ENCODE data around the gene S100A9. TPM values are rescaled to one million over a fixed set of nuclear protein-coding genes. Genes with fewer than 3 reads are reported as not detected.

The S100A9 gene
- polyA plus RNA-seq, 1 donor from 2014 or later, result not detected

GRCh38 chr1:153389401-153389800, 31.7 kb downstream of the S100A9 start:
- H3K79me2 ChIP-seq (replicated peaks; ENCODE audit: insufficient read depth, low read length), result no peaks in the 10 kb centered on the region
- no peaks in the 10 kb centered on the region for H3K36me3 ChIP-seq (ENCODE audit: insufficient read depth, low read length)
- TF ChIP-seq EZH2 (IDR thresholded peaks at IDR 0.05; ENCODE audit: borderline replicate concordance, insufficient read depth, low read length, poor library complexity, severe bottlenecking) (no peak), MXI1 (conservative IDR thresholded peaks at IDR 0.05; ENCODE audit: poor library complexity, severe bottlenecking) (no peak), TAF1 (IDR thresholded peaks at IDR 0.05; ENCODE audit: low read depth) (no peak), EP300 (conservative IDR thresholded peaks at IDR 0.05; ENCODE audit: poor library complexity, severe bottlenecking) (no peak), SMC3 (conservative IDR thresholded peaks at IDR 0.05; ENCODE audit: poor library complexity) (no peak), RAD21 (conservative IDR thresholded peaks at IDR 0.05) (no peak), POLR2AphosphoS5 (IDR thresholded peaks at IDR 0.05) (no peak), REST (IDR thresholded peaks at IDR 0.05; ENCODE audit: borderline replicate concordance) (no peak)
- TF ChIP-seq, protein P1, sequence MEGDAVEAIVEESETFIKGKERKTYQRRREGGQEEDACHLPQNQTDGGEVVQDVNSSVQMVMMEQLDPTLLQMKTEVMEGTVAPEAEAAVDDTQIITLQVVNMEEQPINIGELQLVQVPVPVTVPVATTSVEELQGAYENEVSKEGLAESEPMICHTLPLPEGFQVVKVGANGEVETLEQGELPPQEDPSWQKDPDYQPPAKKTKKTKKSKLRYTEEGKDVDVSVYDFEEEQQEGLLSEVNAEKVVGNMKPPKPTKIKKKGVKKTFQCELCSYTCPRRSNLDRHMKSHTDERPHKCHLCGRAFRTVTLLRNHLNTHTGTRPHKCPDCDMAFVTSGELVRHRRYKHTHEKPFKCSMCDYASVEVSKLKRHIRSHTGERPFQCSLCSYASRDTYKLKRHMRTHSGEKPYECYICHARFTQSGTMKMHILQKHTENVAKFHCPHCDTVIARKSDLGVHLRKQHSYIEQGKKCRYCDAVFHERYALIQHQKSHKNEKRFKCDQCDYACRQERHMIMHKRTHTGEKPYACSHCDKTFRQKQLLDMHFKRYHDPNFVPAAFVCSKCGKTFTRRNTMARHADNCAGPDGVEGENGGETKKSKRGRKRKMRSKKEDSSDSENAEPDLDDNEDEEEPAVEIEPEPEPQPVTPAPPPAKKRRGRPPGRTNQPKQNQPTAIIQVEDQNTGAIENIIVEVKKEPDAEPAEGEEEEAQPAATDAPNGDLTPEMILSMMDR (IDR thresholded peaks at IDR 0.05; ENCODE audit: poor library complexity, severe bottlenecking), result no peak
- no peaks in the 10 kb centered on the region for H3K27me3 ChIP-seq (ENCODE audit: insufficient read depth, low read depth, low read length)
- no peak overlapping the region for H3K27ac ChIP-seq (ENCODE audit: low read length)
- H3F3A ChIP-seq (ENCODE audit: insufficient read depth, low read length, poor library complexity, severe bottlenecking), result no peaks in the 10 kb centered on the region
- no peaks in the 10 kb centered on the region for H3K9me3 ChIP-seq (ENCODE audit: low read length)
- H3K4me2 ChIP-seq (ENCODE audit: low read length), result no peak overlapping the region
- H4K20me1 ChIP-seq (ENCODE audit: insufficient read depth), result no peaks in the 10 kb centered on the region
- no peaks in the 10 kb centered on the region for H3K9me2 ChIP-seq (ENCODE audit: insufficient read depth, low read length)
- no peak overlapping the region for H3K9ac ChIP-seq (ENCODE audit: low read length)
- no peak overlapping the region for H2AFZ ChIP-seq (ENCODE audit: low read depth, low read length)
- H3K4me3 ChIP-seq (ENCODE audit: low read length), result no peak overlapping the region

DNA sequence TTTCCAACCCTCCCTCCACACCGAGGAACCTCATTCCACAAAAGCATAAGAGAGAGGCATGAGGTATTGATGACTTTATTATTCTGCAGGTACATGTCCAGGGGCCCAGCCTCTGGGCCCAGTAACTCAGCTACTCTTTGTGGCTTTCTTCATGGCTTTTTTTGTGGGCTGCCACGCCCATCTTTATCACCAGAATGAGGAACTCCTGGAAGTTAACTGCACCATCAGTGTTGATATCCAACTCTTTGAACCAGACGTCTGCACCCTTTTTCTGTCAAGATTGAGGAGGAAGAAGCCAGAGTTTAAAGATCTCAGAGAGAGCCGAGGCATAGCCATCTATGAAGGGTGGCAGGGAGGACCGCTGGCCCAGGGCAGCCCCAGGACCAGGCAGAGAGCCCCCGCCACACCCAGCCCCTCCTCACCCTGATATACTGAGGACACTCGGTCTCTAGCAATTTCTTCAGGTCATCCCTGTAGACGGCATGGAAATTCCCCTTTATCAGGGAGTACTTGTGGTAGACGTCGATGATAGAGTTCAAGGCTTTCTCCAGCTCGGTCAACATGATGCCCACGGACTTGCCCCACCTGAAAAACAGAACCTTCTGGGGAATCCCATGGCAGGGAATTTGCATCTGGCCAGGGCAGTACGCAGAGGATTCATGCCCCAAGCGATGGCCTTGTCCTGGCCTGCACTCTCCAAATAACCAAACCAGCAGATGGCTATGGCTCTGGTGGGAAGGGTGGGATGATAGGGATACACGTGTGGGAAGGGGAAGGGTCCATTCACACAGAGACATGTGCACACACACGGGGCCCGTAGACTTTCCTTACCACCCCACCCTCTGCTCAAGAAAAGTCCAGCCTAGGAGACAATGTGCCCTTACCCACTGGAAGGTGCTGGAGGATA, 32.6 kb downstream of the S100A9 start:
- Histone ChIP-seq H3K79me2 (replicated peaks; ENCODE audit: insufficient read depth, low read length) (no peaks in the 10 kb centered on the region), H3K9me2 (ENCODE audit: insufficient read depth, low read length) (no peaks in the 10 kb centered on the region), H3K4me2 (ENCODE audit: low read length) (no peak overlapping the region), H3F3A (ENCODE audit: insufficient read depth, low read length, poor library complexity, severe bottlenecking) (no peaks in the 10 kb centered on the region), H3K27ac (ENCODE audit: low read length) (no peak overlapping the region), H4K20me1 (ENCODE audit: insufficient read depth) (no peaks in the 10 kb centered on the region), H3K36me3 (ENCODE audit: insufficient read depth, low read length) (no peaks in the 10 kb centered on the region), H3K9me3 (ENCODE audit: low read length) (no peaks in the 10 kb centered on the region), H3K9ac (ENCODE audit: low read length) (no peak overlapping the region), H2AFZ (ENCODE audit: low read depth, low read length) (no peak overlapping the region), H3K4me3 (ENCODE audit: low read length) (no peak overlapping the region), H3K27me3 (ENCODE audit: insufficient read depth, low read depth, low read length) (no peaks in the 10 kb centered on the region)
- TF ChIP-seq MXI1 (conservative IDR thresholded peaks at IDR 0.05; ENCODE audit: poor library complexity, severe bottlenecking), result no peak
- no peak for TF ChIP-seq POLR2AphosphoS5 (IDR thresholded peaks at IDR 0.05)
- TF ChIP-seq, protein P1 (IDR thresholded peaks at IDR 0.05; ENCODE audit: poor library complexity, severe bottlenecking), result no peak
- TF ChIP-seq RAD21 (conservative IDR thresholded peaks at IDR 0.05), result no peak
- no peak for TF ChIP-seq EZH2 (IDR thresholded peaks at IDR 0.05; ENCODE audit: borderline replicate concordance, insufficient read depth, low read length, poor library complexity, severe bottlenecking)
- TF ChIP-seq SMC3 (conservative IDR thresholded peaks at IDR 0.05; ENCODE audit: poor library complexity), result no peak
- TF ChIP-seq REST (IDR thresholded peaks at IDR 0.05; ENCODE audit: borderline replicate concordance), result no peak
- no peak for TF ChIP-seq TAF1 (IDR thresholded peaks at IDR 0.05; ENCODE audit: low read depth)
- TF ChIP-seq EP300 (conservative IDR thresholded peaks at IDR 0.05; ENCODE audit: poor library complexity, severe bottlenecking), result no peak

Measured in neural cell (in vitro differentiated cells).